CD4-positive, CD25-positive, alpha-beta regulatory T cell (primary cell): ENCODE measurements around the gene CPA3. TPM values are rescaled to one million over a fixed set of nuclear protein-coding genes. Genes with fewer than 3 reads are reported as not detected.

Source experiments
- ATAC-seq, 2 donors: fragments of 150-1000 bp; cut with Tn5 transposase; one replicate each; pipeline ENCODE4 v1.10.0; 2021; ENCODE audit warnings: low read depth in 2 of 2, moderate number of reproducible peaks in 2 of 2, moderate library complexity in 1 of 2
- DNase-seq, 3 donors: peaks; one replicate each; pipeline versions ENCODE4 v3.0.0 to v3.0.0-alpha.2; 2012 to 2022; ENCODE audit warnings: mixed read lengths in 1 of 3
- H3K27ac ChIP-seq: one replicate; pipeline ENCODE4 v1.7.0; 2013; ENCODE audit warnings: mild to moderate bottlenecking, low read length; ENCODE audit not compliant: insufficient read depth, poor library complexity, severe bottlenecking
- H3K27me3 ChIP-seq: one replicate; pipeline ENCODE4 v1.7.0; 2013; ENCODE audit warnings: low read length; ENCODE audit not compliant: control insufficient read depth, insufficient read depth
- H3K36me3 ChIP-seq: one replicate; pipeline ENCODE4 v1.7.0; 2013; ENCODE audit warnings: mild to moderate bottlenecking, low read length, moderate library complexity; ENCODE audit not compliant: control insufficient read depth, insufficient read depth
- H3K4me1 ChIP-seq: 2 replicates; pipeline ENCODE4 v1.7.0; 2013; ENCODE audit warnings: mild to moderate bottlenecking, low read length; ENCODE audit not compliant: insufficient read depth, control insufficient read depth, poor library complexity, severe bottlenecking
- H3K4me3 ChIP-seq: one replicate; pipeline ENCODE4 v1.7.0; 2013; ENCODE audit warnings: low read depth, mild to moderate bottlenecking, low read length, moderate library complexity
- H3K9me3 ChIP-seq, 2 experiments: 1 replicate in 1 of 2; 2 replicates in 1 of 2; pipeline ENCODE4 v1.7.0; 2013; ENCODE audit warnings: low read length in 2 of 2, mild to moderate bottlenecking in 1 of 2, moderate library complexity in 1 of 2; ENCODE audit not compliant: control insufficient read depth in 2 of 2
- H3K27ac Mint-ChIP-seq, 3 donors: one replicate each; pipeline ENCODE4 v1.8.0; 2020 to 2022; ENCODE audit warnings: mild to moderate bottlenecking in 3 of 3, mixed read lengths in 3 of 3, moderate library complexity in 2 of 3
- H3K27me3 Mint-ChIP-seq: one replicate; pipeline ENCODE4 v1.8.0; 2022; ENCODE audit warnings: mild to moderate bottlenecking, mixed read lengths
- H3K36me3 Mint-ChIP-seq: one replicate; pipeline ENCODE4 v1.8.0; 2020; ENCODE audit warnings: mixed read lengths
- H3K4me1 Mint-ChIP-seq, 4 donors: one replicate each; pipeline ENCODE4 v1.8.0; 2020 to 2022; ENCODE audit warnings: mixed read lengths in 4 of 4, mild to moderate bottlenecking in 1 of 4
- H3K4me3 Mint-ChIP-seq, 4 donors: one replicate each; pipeline ENCODE4 v1.8.0; 2020 to 2022; ENCODE audit warnings: mild to moderate bottlenecking in 4 of 4, mixed read lengths in 4 of 4, moderate library complexity in 3 of 4
- H3K9me3 Mint-ChIP-seq, 7 donors: one replicate each; pipeline ENCODE4 v1.8.0; 2020 to 2022; ENCODE audit warnings: mixed read lengths in 7 of 7, mild to moderate bottlenecking in 3 of 7, moderate library complexity in 2 of 7
- polyA plus RNA-seq, 4 donors: library from polyadenylated mRNA; unstranded; fragments of 300-500 nt; fragmentation: Illumina TruSeq; gene quantifications; one replicate each; pipeline ENCODE4 v1.2.3, GENCODE V29; 2021
- total RNA-seq: library from RNA; stranded (reverse); gene quantifications from one replicate; pipeline ENCODE4 v1.2.3, GENCODE V29; 2022

CPA3 gene
- total and polyA plus RNA-seq, 5 donors from 2014 or later = 1.1 TPM; not detected in 4

DNA sequence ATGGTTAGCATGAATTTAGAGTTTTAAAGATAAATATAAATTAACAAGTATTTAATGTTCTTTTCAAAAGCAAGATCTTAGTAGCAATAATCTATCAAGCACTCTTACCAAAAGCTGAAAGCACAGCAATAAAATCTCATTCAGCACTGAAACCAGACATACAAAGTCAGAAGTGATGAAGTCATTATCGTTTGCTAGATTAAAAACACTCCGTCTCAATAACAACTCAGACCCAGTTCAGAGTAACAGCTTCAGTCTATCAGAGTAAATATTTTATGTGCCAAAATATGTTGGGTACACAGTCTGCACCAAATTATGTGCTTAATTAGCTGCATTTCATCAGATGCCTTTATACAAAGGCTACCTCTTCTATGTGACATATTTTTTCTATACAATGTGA lies 41.6 kb downstream of the CPA3 start:
- ATAC-seq = no peak
- H3K27me3 Mint-ChIP-seq = peaks cover 26% of the 10 kb centered on the region

GRCh38 chr3:148911173-148911572 lies 46.1 kb downstream of the CPA3 start:
- Mint-ChIP-seq H3K27me3 (peaks cover 24% of the 10 kb centered on the region), H3K27ac (no peak overlapping the region), H3K4me1 (no peaks in the 10 kb centered on the region), H3K9me3 (peaks cover 0 to 1% (median 0%) of the 10 kb centered on the region in 7 donors), H3K4me3 (no peak overlapping the region), H3K36me3 (no peaks in the 10 kb centered on the region)
- no peak overlapping the region for H3K27ac ChIP-seq
- H3K4me1 ChIP-seq = no peaks in the 10 kb centered on the region
- ATAC-seq (no peak), DNase-seq (no peak)
- H3K36me3 ChIP-seq = no peaks in the 10 kb centered on the region
- H3K9me3 ChIP-seq = no peaks in the 10 kb centered on the region
- no peak overlapping the region for H3K4me3 ChIP-seq
- no peaks in the 10 kb centered on the region for H3K27me3 ChIP-seq

More for the DNA sequence above, 41.6 kb downstream of the CPA3 start:
- no peaks in the 10 kb centered on the region for H3K36me3 ChIP-seq
- no peaks in the 10 kb centered on the region for H3K4me1 ChIP-seq
- no peak overlapping the region for H3K27ac Mint-ChIP-seq
- no peaks in the 10 kb centered on the region for H3K4me1 Mint-ChIP-seq
- H3K4me3 Mint-ChIP-seq = no peak overlapping the region
- no peak overlapping the region for H3K4me3 ChIP-seq
- no peaks in the 10 kb centered on the region for H3K36me3 Mint-ChIP-seq
- no peak for DNase-seq
- no peaks in the 10 kb centered on the region for H3K9me3 ChIP-seq
- H3K27me3 ChIP-seq = no peaks in the 10 kb centered on the region
- no peak overlapping the region for H3K27ac ChIP-seq
- peaks cover 0 to 1% (median 0%) of the 10 kb centered on the region in 7 donors for H3K9me3 Mint-ChIP-seq

DNA sequence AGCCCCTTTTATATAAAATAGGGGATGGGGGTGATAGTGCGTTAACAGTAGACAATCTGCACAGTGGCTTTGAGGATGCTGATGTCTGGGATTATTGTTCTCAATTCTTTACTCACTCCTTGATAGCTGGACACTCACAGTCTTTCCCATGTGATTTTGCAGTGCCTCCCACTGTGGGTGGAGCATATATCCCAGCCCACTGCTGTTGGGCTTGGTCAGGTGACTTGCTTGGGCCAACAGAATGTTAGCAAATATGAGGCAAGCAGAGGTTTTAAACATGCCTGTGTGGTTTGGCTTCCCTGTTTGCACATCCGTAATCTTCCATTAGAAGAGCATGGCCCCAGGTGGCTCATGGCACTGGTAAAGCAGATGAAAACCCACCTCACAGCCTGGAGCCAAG lies 46.5 kb downstream of the CPA3 start:
- ATAC-seq (no peak), DNase-seq (no peak)
- no peak overlapping the region for H3K27ac Mint-ChIP-seq
- Histone ChIP-seq H3K9me3 (no peaks in the 10 kb centered on the region), H3K27ac (no peak overlapping the region), H3K4me1 (no peaks in the 10 kb centered on the region), H3K27me3 (no peaks in the 10 kb centered on the region), H3K36me3 (no peaks in the 10 kb centered on the region), H3K4me3 (no peak overlapping the region)
- peaks cover 24% of the 10 kb centered on the region for H3K27me3 Mint-ChIP-seq
- H3K9me3 Mint-ChIP-seq = peaks cover 0 to 1% (median 0%) of the 10 kb centered on the region in 7 donors
- H3K36me3 Mint-ChIP-seq = no peaks in the 10 kb centered on the region
- no peaks in the 10 kb centered on the region for H3K4me1 Mint-ChIP-seq
- no peak overlapping the region for H3K4me3 Mint-ChIP-seq

DNA sequence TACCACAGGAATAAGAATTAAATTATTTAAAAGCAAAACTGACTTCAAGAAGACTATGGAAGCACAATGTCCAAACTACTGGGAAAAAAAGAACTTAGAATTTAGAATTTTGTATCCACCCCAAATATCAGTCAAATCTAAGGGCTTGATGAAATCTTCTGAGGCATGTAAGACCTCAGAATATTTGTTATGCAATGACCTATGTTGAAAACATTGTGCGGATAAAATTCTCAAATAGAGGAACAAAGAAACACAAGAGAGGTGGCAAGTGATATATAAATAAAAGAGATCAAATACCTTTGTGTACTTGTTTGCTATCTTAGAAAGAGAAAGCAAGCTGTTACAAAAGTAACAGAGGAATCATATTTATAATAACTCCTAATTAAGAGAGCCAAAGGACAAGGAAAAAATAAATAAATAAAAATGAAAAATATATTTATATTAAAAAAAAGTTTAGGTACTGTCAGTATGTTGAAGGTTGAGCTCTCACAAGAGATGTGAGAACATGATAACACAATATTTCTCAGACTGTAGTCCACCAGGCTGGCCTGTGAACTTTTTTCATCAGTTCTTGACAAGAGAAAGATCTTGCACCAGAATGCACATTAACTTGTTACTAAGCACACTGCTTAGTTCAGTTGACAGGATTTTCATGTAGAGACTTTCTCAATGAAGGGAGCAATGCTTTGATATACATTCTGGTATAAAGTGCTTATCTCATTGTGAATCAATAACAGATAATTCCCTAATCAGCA lies 50.0 kb downstream of the CPA3 start:
- H3K4me1 Mint-ChIP-seq = no peaks in the 10 kb centered on the region

DNA sequence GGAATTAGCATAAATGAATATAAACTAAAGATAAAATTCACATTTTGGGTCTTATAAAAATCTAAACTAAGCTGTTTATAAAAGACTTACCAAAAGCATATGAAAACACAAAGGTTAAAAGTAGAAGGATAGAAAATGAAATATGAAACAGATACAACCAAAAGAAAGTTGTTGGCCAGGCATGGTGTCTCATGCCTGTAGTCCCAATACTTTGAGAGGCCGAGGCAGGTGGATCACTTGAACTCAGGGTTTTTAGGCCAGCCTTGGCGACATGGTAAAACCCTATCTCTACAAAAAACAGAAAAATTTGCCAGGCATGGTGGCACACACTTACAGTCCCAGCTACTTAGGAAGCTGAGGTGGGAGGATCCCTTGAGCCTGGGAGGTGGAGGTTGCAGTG lies 51.0 kb downstream of the CPA3 start:
- Mint-ChIP-seq H3K4me3 (no peak overlapping the region), H3K36me3 (no peaks in the 10 kb centered on the region), H3K27ac (no peak overlapping the region), H3K27me3 (peaks cover 14% of the 10 kb centered on the region), H3K9me3 (no peaks in the 10 kb centered on the region), H3K4me1 (no peaks in the 10 kb centered on the region)
- no peaks in the 10 kb centered on the region for H3K27me3 ChIP-seq
- no peak overlapping the region for H3K4me3 ChIP-seq
- DNase-seq (no peak), ATAC-seq (no peak)
- H3K27ac ChIP-seq = no peak overlapping the region
- H3K9me3 ChIP-seq = no peaks in the 10 kb centered on the region
- no peaks in the 10 kb centered on the region for H3K4me1 ChIP-seq
- H3K36me3 ChIP-seq = no peaks in the 10 kb centered on the region

More for the DNA sequence above, 50.0 kb downstream of the CPA3 start:
- Histone ChIP-seq H3K4me1 (no peaks in the 10 kb centered on the region), H3K27me3 (no peaks in the 10 kb centered on the region), H3K27ac (no peak overlapping the region), H3K36me3 (no peaks in the 10 kb centered on the region), H3K4me3 (no peak overlapping the region), H3K9me3 (no peaks in the 10 kb centered on the region)
- Mint-ChIP-seq H3K36me3 (no peaks in the 10 kb centered on the region), H3K27me3 (peaks cover 15% of the 10 kb centered on the region), H3K27ac (no peak overlapping the region), H3K4me3 (no peak overlapping the region), H3K9me3 (peaks cover 0 to 1% (median 0%) of the 10 kb centered on the region in 7 donors)
- no peak for ATAC-seq
- DNase-seq = no peak

GRCh38 chr3:148922467-148922866 lies 57.4 kb downstream of the CPA3 start:
- DNase-seq (no peak), ATAC-seq (no peak)
- Mint-ChIP-seq H3K36me3 (no peaks in the 10 kb centered on the region), H3K4me3 (no peak overlapping the region), H3K27ac (no peak overlapping the region), H3K27me3 (peaks cover 4% of the 10 kb centered on the region), H3K4me1 (no peaks in the 10 kb centered on the region), H3K9me3 (peaks cover 0 to 6% (median 0%) of the 10 kb centered on the region in 7 donors)
- H3K9me3 ChIP-seq = no peaks in the 10 kb centered on the region
- no peaks in the 10 kb centered on the region for H3K4me1 ChIP-seq
- no peak overlapping the region for H3K27ac ChIP-seq
- peaks cover 3% of the 10 kb centered on the region for H3K27me3 ChIP-seq
- H3K4me3 ChIP-seq = no peak overlapping the region
- H3K36me3 ChIP-seq = no peaks in the 10 kb centered on the region

DNA sequence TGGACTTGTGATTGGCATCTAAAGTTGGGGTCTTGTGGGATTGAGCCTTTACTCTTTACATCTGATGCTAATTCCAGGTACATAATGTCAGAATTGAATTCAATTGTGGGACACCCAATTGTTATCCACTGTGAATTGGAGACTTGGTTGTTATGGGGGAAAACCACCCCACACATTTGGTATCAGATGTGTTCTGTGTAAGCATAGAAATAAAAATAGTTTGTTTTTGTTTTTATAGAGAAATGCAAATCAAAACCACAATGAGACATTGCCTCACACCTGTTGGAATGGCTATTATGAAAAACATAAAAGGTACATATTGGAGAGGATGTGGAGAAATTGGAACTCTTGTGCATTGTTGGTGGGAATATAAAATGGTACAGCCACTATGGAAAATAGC lies 58.5 kb downstream of the CPA3 start:
- DNase-seq (no peak), ATAC-seq (no peak)

DNA sequence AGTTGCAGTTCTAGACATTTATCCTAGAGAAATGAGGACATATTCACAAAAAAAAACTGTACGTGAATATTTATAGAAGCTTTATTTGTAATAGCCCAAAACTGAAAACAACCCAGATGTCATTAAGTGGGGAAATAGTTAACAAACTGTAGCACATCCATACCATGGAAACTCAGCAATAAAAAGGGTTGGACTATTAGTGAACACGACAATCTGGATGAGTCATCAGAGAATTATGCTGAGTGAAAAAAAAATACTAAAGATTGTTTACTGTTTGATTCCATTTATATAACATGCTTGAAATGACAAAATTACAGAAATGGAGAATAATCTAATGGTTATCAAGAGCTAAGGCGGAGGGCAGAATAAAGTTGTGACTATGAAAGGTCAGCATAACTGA lies 59.5 kb downstream of the CPA3 start:
- Histone ChIP-seq H3K4me1 (no peaks in the 10 kb centered on the region), H3K27me3 (peaks cover 3% of the 10 kb centered on the region), H3K27ac (no peak overlapping the region), H3K36me3 (no peaks in the 10 kb centered on the region), H3K9me3 (no peaks in the 10 kb centered on the region), H3K4me3 (no peak overlapping the region)
- Mint-ChIP-seq H3K4me3 (no peak overlapping the region), H3K27ac (no peak overlapping the region), H3K9me3 (peaks cover 0 to 6% (median 0%) of the 10 kb centered on the region in 7 donors), H3K36me3 (no peaks in the 10 kb centered on the region), H3K4me1 (no peaks in the 10 kb centered on the region), H3K27me3 (peaks cover 4% of the 10 kb centered on the region)
- DNase-seq = no peak
- no peak for ATAC-seq

More for the DNA sequence above, 58.5 kb downstream of the CPA3 start:
- peaks cover 0 to 6% (median 0%) of the 10 kb centered on the region in 7 donors for H3K9me3 Mint-ChIP-seq
- H3K4me1 ChIP-seq = no peaks in the 10 kb centered on the region
- H3K27me3 Mint-ChIP-seq = peaks cover 4% of the 10 kb centered on the region
- no peaks in the 10 kb centered on the region for H3K4me1 Mint-ChIP-seq
- H3K27ac ChIP-seq = no peak overlapping the region
- H3K27ac Mint-ChIP-seq = no peak overlapping the region
- no peaks in the 10 kb centered on the region for H3K9me3 ChIP-seq
- H3K36me3 ChIP-seq = no peaks in the 10 kb centered on the region
- no peaks in the 10 kb centered on the region for H3K36me3 Mint-ChIP-seq
- H3K4me3 Mint-ChIP-seq = no peak overlapping the region
- no peak overlapping the region for H3K4me3 ChIP-seq
- peaks cover 3% of the 10 kb centered on the region for H3K27me3 ChIP-seq
